Measurements from ENCODE around the gene EEF1AKMT3.
A peak's percentile ranks its signal among the peaks of the same experiment; 100 is the strongest.

The EEF1AKMT3 gene

DNA sequence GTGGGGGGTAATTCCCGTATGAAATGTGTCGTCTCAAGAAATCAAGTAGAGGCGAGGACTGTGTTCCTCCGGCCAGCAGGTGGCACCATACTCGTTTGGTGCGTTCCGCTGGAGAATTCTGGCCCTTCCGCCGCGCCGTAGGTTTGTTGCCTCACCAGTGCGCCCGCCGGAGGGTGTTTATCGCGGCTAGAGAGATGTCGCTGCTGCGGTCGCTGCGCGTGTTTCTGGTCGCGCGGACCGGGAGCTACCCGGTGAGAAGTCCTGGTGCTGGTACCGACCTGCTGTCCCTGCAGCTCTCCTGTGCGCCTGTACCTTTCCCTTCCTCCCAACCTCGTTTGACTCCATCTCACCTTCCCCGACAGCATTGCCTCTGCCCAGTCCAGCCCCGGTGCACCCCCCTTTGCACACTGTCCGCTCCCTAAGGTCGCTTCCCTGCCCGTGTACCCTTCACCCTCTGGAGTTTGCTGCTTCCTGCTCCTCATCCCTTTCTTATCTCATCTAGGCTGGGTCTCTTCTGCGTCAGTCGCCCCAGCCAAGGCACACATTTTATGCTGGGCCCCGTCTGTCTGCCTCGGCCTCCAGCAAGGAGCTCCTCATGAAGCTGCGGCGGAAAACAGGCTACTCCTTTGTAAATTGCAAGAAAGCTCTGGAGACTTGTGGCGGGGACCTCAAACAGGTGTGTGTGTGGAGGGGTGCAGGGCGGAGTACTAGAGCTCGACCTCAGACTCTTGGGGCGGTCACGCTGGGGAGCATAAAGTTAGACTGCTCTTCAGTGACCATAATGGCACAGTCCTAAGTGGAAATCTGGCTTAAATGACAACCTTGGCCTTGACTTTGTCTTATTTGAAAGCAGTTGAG is 10.4 kb downstream of the EEF1AKMT3 start, which contains the start of gene TSFM:
TSFM (plus strand) TSS at position 180 of the 858 bp plus-strand sequence; CDS start at position 195, 15 bp downstream.
- Histone ChIP-seq H3K9me2 (replicated peaks; ENCODE audit: insufficient read depth, low read length) (no peaks in the 10 kb centered on the region), H3K9ac (ENCODE audit: low read length) (peak within 1 kb of the TSS; percentile 95), H3K4me1 (ENCODE audit: low read length) (peaks cover 12% of the 10 kb centered on the region), H4K20me1 (ENCODE audit: insufficient read depth, low read length) (no peaks in the 10 kb centered on the region), H3K79me2 (ENCODE audit: low read length) (peaks cover 38% of the 10 kb centered on the region), H3K4me2 (ENCODE audit: low read depth, low read length) (peak within 1 kb of the TSS; percentile 91), H3K27me3 (replicated peaks; ENCODE audit: insufficient read depth, low read length) (no peaks in the 10 kb centered on the region), H3K9me3 (replicated peaks; ENCODE audit: insufficient read depth, low read length) (no peaks in the 10 kb centered on the region), H3K36me3 (replicated peaks; ENCODE audit: insufficient read depth, low read length) (0 out of 2 replicates have a peak, but pooled peaks cover 8% of the 10 kb centered on the region), H3F3A (ENCODE audit: insufficient read depth, low read length) (0 out of 2 replicates have a peak, but pooled peaks cover 3% of the 10 kb centered on the region), H3K4me3 (ENCODE audit: low read length) (peak within 1 kb of the TSS; percentile 100), H3K27ac (ENCODE audit: low read length) (peak within 1 kb of the TSS; percentile 42; the same call in 1 of the 2 replicates), H2AFZ (ENCODE audit: low read length) (peak within 1 kb of the TSS; percentile 98)
- peak; percentile 96 for DNase-seq
- TF ChIP-seq, protein P1, sequence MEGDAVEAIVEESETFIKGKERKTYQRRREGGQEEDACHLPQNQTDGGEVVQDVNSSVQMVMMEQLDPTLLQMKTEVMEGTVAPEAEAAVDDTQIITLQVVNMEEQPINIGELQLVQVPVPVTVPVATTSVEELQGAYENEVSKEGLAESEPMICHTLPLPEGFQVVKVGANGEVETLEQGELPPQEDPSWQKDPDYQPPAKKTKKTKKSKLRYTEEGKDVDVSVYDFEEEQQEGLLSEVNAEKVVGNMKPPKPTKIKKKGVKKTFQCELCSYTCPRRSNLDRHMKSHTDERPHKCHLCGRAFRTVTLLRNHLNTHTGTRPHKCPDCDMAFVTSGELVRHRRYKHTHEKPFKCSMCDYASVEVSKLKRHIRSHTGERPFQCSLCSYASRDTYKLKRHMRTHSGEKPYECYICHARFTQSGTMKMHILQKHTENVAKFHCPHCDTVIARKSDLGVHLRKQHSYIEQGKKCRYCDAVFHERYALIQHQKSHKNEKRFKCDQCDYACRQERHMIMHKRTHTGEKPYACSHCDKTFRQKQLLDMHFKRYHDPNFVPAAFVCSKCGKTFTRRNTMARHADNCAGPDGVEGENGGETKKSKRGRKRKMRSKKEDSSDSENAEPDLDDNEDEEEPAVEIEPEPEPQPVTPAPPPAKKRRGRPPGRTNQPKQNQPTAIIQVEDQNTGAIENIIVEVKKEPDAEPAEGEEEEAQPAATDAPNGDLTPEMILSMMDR (IDR thresholded peaks at IDR 0.05; ENCODE audit: low read length): peak; percentile 91
- no peak for TF ChIP-seq EZH2phosphoT487 (IDR thresholded peaks at IDR 0.05; ENCODE audit: low read length)

DNA sequence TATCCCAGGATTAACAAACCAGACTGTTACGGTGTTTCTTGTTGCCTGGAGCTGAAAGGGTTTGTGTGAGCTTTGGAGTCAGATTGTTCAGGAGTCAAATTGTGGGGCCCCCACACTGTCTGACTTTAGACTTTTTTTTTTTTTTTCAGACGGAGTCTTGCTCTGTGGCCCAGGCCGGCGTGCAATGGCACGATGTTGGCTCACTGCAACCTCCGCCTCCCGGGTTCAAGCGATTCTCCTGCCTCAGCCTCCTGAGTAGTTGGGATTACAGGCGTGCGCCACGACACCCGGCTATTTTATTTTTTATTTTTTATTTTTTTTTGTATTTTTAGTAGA is 11.0 kb downstream of the EEF1AKMT3 start:
- Histone ChIP-seq H3K36me3 (replicated peaks; ENCODE audit: insufficient read depth, low read length) (0 out of 2 replicates have a peak, but pooled peaks cover 8% of the 10 kb centered on the region), H3K4me2 (ENCODE audit: low read depth, low read length) (peak overlapping the region; percentile 91), H3K79me2 (ENCODE audit: low read length) (peaks cover 39% of the 10 kb centered on the region), H3K27me3 (replicated peaks; ENCODE audit: insufficient read depth, low read length) (no peaks in the 10 kb centered on the region), H3K9me3 (replicated peaks; ENCODE audit: insufficient read depth, low read length) (no peaks in the 10 kb centered on the region), H4K20me1 (ENCODE audit: insufficient read depth, low read length) (no peaks in the 10 kb centered on the region), H2AFZ (ENCODE audit: low read length) (0 out of 2 replicates have a peak overlapping the region, but pooled peaks have one; percentile 98), H3K9ac (ENCODE audit: low read length) (peak overlapping the region; percentile 95), H3K4me3 (ENCODE audit: low read length) (peak overlapping the region; percentile 100), H3F3A (ENCODE audit: insufficient read depth, low read length) (0 out of 2 replicates have a peak, but pooled peaks cover 3% of the 10 kb centered on the region), H3K9me2 (replicated peaks; ENCODE audit: insufficient read depth, low read length) (no peaks in the 10 kb centered on the region), H3K4me1 (ENCODE audit: low read length) (peaks cover 12% of the 10 kb centered on the region), H3K27ac (ENCODE audit: low read length) (no peak overlapping the region)
- DNase-seq: no peak
- TF ChIP-seq EZH2 (optimal IDR thresholded peaks at IDR 0.05; ENCODE audit: low read depth, low read length) (no peak), EZH2phosphoT487 (IDR thresholded peaks at IDR 0.05; ENCODE audit: low read length) (no peak)
- TF ChIP-seq, protein P1 (IDR thresholded peaks at IDR 0.05; ENCODE audit: low read length): no peak

DNA sequence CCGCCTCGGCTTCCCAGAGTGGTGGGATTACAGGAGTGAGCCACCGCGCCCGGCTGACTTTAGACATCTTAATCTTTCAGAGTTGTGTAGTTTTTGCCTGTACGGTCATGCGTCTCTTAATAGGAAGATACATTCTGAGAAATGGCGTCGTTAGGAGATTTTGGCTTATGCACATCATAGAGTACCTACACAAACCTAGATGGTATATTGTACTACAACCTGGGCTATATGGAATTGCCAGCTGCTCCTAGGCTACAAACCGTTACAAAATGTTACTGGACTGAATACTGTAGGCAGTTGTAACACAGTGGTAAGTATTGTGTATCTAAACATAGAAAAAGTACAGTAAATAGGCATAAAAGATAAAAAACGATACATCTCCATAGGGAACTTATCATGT is 11.4 kb downstream of the EEF1AKMT3 start:
- TF ChIP-seq, protein P1 (IDR thresholded peaks at IDR 0.05; ENCODE audit: low read length): no peak
- TF ChIP-seq EZH2 (optimal IDR thresholded peaks at IDR 0.05; ENCODE audit: low read depth, low read length): no peak
- TF ChIP-seq EZH2phosphoT487 (IDR thresholded peaks at IDR 0.05; ENCODE audit: low read length): no peak
- no peak overlapping the region for H2AFZ ChIP-seq (ENCODE audit: low read length)
- peaks cover 42% of the 10 kb centered on the region for H3K79me2 ChIP-seq (ENCODE audit: low read length)
- H3K9ac ChIP-seq (ENCODE audit: low read length): no peak overlapping the region
- H3K27me3 ChIP-seq (replicated peaks; ENCODE audit: insufficient read depth, low read length): no peaks in the 10 kb centered on the region
- peaks cover 12% of the 10 kb centered on the region for H3K4me1 ChIP-seq (ENCODE audit: low read length)
- H3F3A ChIP-seq (ENCODE audit: insufficient read depth, low read length): 0 out of 2 replicates have a peak, but pooled peaks cover 3% of the 10 kb centered on the region
- no peaks in the 10 kb centered on the region for H3K9me3 ChIP-seq (replicated peaks; ENCODE audit: insufficient read depth, low read length)
- H3K4me2 ChIP-seq (ENCODE audit: low read depth, low read length): peak overlapping the region; percentile 91; the same call in 1 of the 2 replicates
- 0 out of 2 replicates have a peak, but pooled peaks cover 8% of the 10 kb centered on the region for H3K36me3 ChIP-seq (replicated peaks; ENCODE audit: insufficient read depth, low read length)
- no peak overlapping the region for H3K27ac ChIP-seq (ENCODE audit: low read length)
- H3K4me3 ChIP-seq (ENCODE audit: low read length): no peak overlapping the region
- no peaks in the 10 kb centered on the region for H3K9me2 ChIP-seq (replicated peaks; ENCODE audit: insufficient read depth, low read length)
- DNase-seq: no peak
- H4K20me1 ChIP-seq (ENCODE audit: insufficient read depth, low read length): no peaks in the 10 kb centered on the region

All from MM.1S (cell line).